ENCODE measurements around the gene CACNB4.

DNA sequence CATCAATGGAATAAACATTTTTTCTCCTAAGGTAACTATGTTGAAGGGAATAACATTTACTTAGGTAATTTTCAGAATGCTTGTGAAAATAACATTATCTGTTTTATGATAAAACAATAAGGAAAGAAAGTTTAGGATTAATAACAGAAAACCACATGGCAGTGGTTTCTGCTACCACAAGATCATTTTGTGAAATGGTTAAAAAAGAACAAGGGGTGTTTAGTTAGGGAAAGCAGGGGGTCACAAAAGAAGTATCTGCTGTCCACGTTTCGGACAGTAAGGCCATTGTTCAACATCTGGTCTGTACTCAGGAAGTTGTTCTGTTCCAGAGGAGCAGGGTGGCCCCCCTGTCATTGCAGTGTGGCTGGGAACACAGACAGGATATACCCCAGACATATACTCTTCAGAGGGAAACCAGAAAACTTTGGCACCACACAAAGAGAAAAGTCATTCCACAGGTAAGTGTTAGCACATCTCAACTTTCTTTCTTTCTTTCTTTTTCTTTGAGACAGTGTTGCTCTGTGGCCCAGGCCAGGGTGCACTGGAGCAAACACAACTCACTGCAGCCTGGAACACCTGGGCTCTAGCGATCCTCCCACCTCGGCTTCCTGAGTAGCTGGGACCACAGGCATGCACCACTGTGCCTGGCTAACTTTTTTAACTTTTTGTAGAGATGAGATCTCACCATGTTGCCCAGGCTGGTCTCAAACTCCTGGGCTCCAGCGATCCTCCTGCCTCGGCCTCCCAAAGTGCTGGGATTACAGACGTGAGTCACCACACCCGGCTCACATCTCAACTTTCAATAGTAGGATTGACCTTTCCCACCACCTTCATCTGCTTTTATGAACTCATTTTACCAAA, 255.8 kb downstream of the CACNB4 start:
- TF ChIP-seq GATA3 (IDR thresholded peaks at IDR 0.05; ENCODE audit: low read depth, low read length) (no peak), GATA2 (IDR thresholded peaks at IDR 0.05; ENCODE audit: low read depth, low read length) (no peak)
